HepG2 (cell line): ENCODE measurements around the gene P2RX2. TPM values are rescaled to one million over a fixed set of nuclear protein-coding genes. Genes with fewer than 3 reads are reported as not detected.

Experiments
- ATAC-seq: fragments of 200-7000 bp; cut with Tn5 transposase; 3 replicates; pipeline ENCODE4 v1.9.1; 2020; ENCODE audit warnings: mild to moderate bottlenecking, moderate library complexity
- BruUV-seq: library from RNA; stranded (reverse); fragments of 400-500 nt; replicated peaks from 2 replicates; lab custom pipeline; 2021; lab: Mats Ljungman, UMichigan
- CTCF ChIA-PET: fragments of 300-600 bp; formaldehyde crosslinking; extraction: SDS; loops from one replicate; lab custom pipeline; 2021; ENCODE audit warnings: low total read pairs, inconsistent platforms, low intra/inter-chr PET ratio; lab: Yijun Ruan, JAX
- POLR2A ChIA-PET: fragments of 350-600 bp; sonication (Branson Sonifier 250); formaldehyde crosslinking; loops from one replicate; lab custom pipeline; 2020; ENCODE audit warnings: antibody characterized with exemption, inconsistent platforms; lab: Yijun Ruan, JAX
- DNase-seq: peaks from one replicate; pipeline ENCODE4 v3.0.0-alpha.2; 2015; ENCODE audit warnings: low spot score
- FAIRE-seq: peaks from 3 replicates; lab custom pipeline; 2011; peaks lifted over from hg19 to GRCh38; lab: Jason Lieb, UNC
- H2AFZ ChIP-seq: one replicate; pipeline ENCODE4 v1.6.1; 2011; ENCODE audit warnings: low read length, inconsistent platforms
- H3K27ac ChIP-seq: fragments of 300-600 bp; 3 replicates; pipeline ENCODE4 v1.8.0; 2011; ENCODE audit warnings: mixed run types, mild to moderate bottlenecking, mixed read lengths, low read length, inconsistent platforms; ENCODE audit not compliant: insufficient read depth; ENCODE audit errors: extremely low read length
- H3K27me3 ChIP-seq, 2 experiments: fragments of 200-600 bp in 1 of 2; 2 replicates in 1 of 2; 3 replicates in 1 of 2; pipeline versions ENCODE4 v1.6.0 to v1.8.0; 2011; ENCODE audit warnings: low read length in 2 of 2, mild to moderate bottlenecking in 2 of 2, moderate library complexity in 2 of 2, inconsistent platforms in 1 of 2; ENCODE audit not compliant: insufficient read depth in 2 of 2, control insufficient read depth in 1 of 2
- H3K36me3 ChIP-seq, 2 experiments: fragments of 200-600 bp in 1 of 2; replicated peaks in 1 of 2; 2 replicates in 1 of 2; 3 replicates in 1 of 2; pipeline versions ENCODE4 v1.5.1 to v1.8.0; 2011; ENCODE audit warnings: low read length in 2 of 2, inconsistent platforms in 1 of 2; ENCODE audit not compliant: insufficient read depth in 2 of 2, control insufficient read depth in 1 of 2
- H3K4me1 ChIP-seq: 2 replicates; pipeline ENCODE4 v1.5.1; 2012; ENCODE audit warnings: low read length, inconsistent platforms; ENCODE audit not compliant: insufficient read depth
- H3K4me2 ChIP-seq: 2 replicates; pipeline ENCODE4 v1.6.0; 2011; ENCODE audit warnings: low read depth, low read length, inconsistent platforms
- H3K4me3 ChIP-seq, 3 experiments: fragments of 200-600 bp in 1 of 3; sonication (generic), shearing (Covaris generic) in 1 of 3; replicated peaks in 1 of 3; 2 replicates each; pipeline ENCODE4 v1.5.1; 2011 to 2016; ENCODE audit warnings: low read length in 3 of 3, inconsistent platforms in 2 of 3, low read depth in 2 of 3, mild to moderate bottlenecking in 2 of 3, control low read depth in 1 of 3, mixed read lengths in 1 of 3; ENCODE audit not compliant: insufficient read depth in 1 of 3
- H3K79me2 ChIP-seq: one replicate; pipeline ENCODE4 v1.6.1; 2011; ENCODE audit warnings: low read length, inconsistent platforms; ENCODE audit not compliant: insufficient read depth
- H3K9ac ChIP-seq: 2 replicates; pipeline ENCODE4 v1.6.0; 2011; ENCODE audit warnings: mild to moderate bottlenecking, low read depth, low read length, inconsistent platforms; ENCODE audit not compliant: insufficient read depth
- H3K9me3 ChIP-seq: 2 replicates; pipeline ENCODE4 v1.5.1; 2012; ENCODE audit warnings: mild to moderate bottlenecking, low read length
- H4K20me1 ChIP-seq: 2 replicates; pipeline ENCODE4 v1.6.0; 2011; ENCODE audit warnings: inconsistent platforms, mild to moderate bottlenecking, low read length, moderate library complexity; ENCODE audit not compliant: insufficient read depth
- GTF2F1 ChIP-seq: fragments of 150-350 bp; IDR thresholded peaks from 2 replicates; pipeline ENCODE4 v1.6.1; 2014; ENCODE audit warnings: low read length
- HNRNPL ChIP-seq: fragments of 200-400 bp; formaldehyde crosslinking; IDR thresholded peaks from 2 replicates; pipeline ENCODE4 v1.6.1; 2017; ENCODE audit warnings: mild to moderate bottlenecking, low read depth, low read length
- ZSCAN12 ChIP-seq: sonication (generic); formaldehyde crosslinking; IDR thresholded peaks from 2 replicates; pipeline ENCODE4 v1.9.0; 2021; ENCODE audit warnings: mild to moderate bottlenecking, missing genetic modification reagents
- WGBS: methylation state at CpG from one replicate; pipeline ENCODE4 v1.1.6; 2017; ENCODE audit warnings: low lambda C conversion rate; 5-methylcytosine and 5-hydroxymethylcytosine counted together
- in situ Hi-C: cut with HindIII; loops from 2 replicates; pipeline ENCODE4 v1.10.0; 2017; ENCODE audit warnings: low pct_unique_long_range_greater_than_20kb; ENCODE audit not compliant: extremely low pct_ligation_motif_present
- intact Hi-C: fragments of 100-400 bp; cut with micrococcal nuclease; formaldehyde crosslinking; loops from one replicate; pipeline ENCODE4 v1.10.0; 2022; ENCODE audit not compliant: unreplicated experiment
- polyA plus RNA-seq, 8 experiments: library from polyadenylated mRNA; depleted of rRNA in 3 of 8; stranded (reverse) in 7 of 8; unstranded in 1 of 8; fragments of >200 nt; fragmentation: Illumina TruSeq in 4 of 8; extraction: Trizol in 4 of 8; gene quantifications; 2 replicates each; pipeline versions ENCODE4 v1.2.1 to v1.2.3, GENCODE V29; 2011 to 2016; ENCODE audit warnings: low read depth in 4 of 8, missing spikeins in 1 of 8, mixed read lengths in 1 of 8; ENCODE audit not compliant: insufficient read depth in 1 of 8
- total RNA-seq, 5 experiments: library from RNA; depleted of rRNA; stranded (reverse); fragments of >200 nt; fragmentation: Illumina TruSeq; extraction: Trizol; gene quantifications; 2 replicates each; pipeline ENCODE4 v1.2.3, GENCODE V29; 2016; ENCODE audit warnings: low read depth in 1 of 5
- TF ChIP-seq, protein P1 (sequence below): sonication (generic); formaldehyde crosslinking; IDR thresholded peaks from one replicate; pipeline ENCODE4 v1.5.1; 2020; ENCODE audit warnings: mild to moderate bottlenecking, missing genetic modification reagents; ENCODE audit errors: not compliant biosample characterization
- TF ChIP-seq, protein P2 (sequence below): IDR thresholded peaks from 2 replicates; pipeline ENCODE4 v1.6.1; 2016; ENCODE audit warnings: control low read depth
- TF ChIP-seq, protein P3 (sequence below): sonication (generic); formaldehyde crosslinking; IDR thresholded peaks from 2 replicates; pipeline ENCODE4 v1.4.0; 2020; ENCODE audit warnings: missing genetic modification reagents

The P2RX2 gene
- total and polyA plus RNA-seq, 2 of the 13 experiments (the other 11 are each of a cell fraction or from before 2014, with no cell fraction given), result not detected

DNA sequence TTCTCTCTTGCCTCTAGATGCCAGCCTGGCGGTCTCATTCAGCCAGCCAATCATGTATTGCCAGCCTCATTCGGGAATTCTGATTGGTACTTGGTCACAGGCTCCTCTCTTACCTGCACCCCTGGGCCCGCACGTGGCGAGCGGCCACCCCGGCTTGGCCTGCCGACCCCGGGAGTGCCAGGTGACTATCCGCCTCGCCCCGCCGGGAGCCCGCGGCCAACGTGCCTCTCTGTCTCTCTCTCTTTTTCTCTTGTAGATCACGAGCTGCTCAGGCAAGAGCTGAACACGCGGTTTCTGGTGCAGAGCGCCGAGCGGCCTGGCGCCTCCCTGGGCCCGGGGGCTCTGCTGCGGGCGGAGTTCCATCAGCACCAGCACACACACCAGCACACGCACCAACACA is 47.5 kb upstream of the P2RX2 start:
- Histone ChIP-seq H3K27me3 (no peaks in the 10 kb centered on the region), H3K9me3 (no peaks in the 10 kb centered on the region), H4K20me1 (peaks cover 4% of the 10 kb centered on the region; the same call in 1 of the 2 replicates), H3K4me2 (no peak overlapping the region), H3K27ac (no peak overlapping the region), H3K79me2 (no peaks in the 10 kb centered on the region), H3K4me3 (no peak overlapping the region), H3K4me1 (no peaks in the 10 kb centered on the region), H3K36me3 (peaks cover 4 to 9% of the 10 kb centered on the region in 2 experiments; a peak in 3 of 5 replicates), H3K9ac (no peak overlapping the region), H2AFZ (no peak overlapping the region)
- ATAC-seq, result no peak
- ChIA-PET CTCF (no interaction called here), POLR2A (no interaction called here)
- BruUV-seq, result no TSS peak
- intact Hi-C loops, result no loop called here
- no peak for FAIRE-seq
- DNase-seq, result no peak
- in situ Hi-C loops, result no loop called here
- 99% methylated on average over 27 of the region's 27 CpGs for WGBS
- TF ChIP-seq, protein P1, sequence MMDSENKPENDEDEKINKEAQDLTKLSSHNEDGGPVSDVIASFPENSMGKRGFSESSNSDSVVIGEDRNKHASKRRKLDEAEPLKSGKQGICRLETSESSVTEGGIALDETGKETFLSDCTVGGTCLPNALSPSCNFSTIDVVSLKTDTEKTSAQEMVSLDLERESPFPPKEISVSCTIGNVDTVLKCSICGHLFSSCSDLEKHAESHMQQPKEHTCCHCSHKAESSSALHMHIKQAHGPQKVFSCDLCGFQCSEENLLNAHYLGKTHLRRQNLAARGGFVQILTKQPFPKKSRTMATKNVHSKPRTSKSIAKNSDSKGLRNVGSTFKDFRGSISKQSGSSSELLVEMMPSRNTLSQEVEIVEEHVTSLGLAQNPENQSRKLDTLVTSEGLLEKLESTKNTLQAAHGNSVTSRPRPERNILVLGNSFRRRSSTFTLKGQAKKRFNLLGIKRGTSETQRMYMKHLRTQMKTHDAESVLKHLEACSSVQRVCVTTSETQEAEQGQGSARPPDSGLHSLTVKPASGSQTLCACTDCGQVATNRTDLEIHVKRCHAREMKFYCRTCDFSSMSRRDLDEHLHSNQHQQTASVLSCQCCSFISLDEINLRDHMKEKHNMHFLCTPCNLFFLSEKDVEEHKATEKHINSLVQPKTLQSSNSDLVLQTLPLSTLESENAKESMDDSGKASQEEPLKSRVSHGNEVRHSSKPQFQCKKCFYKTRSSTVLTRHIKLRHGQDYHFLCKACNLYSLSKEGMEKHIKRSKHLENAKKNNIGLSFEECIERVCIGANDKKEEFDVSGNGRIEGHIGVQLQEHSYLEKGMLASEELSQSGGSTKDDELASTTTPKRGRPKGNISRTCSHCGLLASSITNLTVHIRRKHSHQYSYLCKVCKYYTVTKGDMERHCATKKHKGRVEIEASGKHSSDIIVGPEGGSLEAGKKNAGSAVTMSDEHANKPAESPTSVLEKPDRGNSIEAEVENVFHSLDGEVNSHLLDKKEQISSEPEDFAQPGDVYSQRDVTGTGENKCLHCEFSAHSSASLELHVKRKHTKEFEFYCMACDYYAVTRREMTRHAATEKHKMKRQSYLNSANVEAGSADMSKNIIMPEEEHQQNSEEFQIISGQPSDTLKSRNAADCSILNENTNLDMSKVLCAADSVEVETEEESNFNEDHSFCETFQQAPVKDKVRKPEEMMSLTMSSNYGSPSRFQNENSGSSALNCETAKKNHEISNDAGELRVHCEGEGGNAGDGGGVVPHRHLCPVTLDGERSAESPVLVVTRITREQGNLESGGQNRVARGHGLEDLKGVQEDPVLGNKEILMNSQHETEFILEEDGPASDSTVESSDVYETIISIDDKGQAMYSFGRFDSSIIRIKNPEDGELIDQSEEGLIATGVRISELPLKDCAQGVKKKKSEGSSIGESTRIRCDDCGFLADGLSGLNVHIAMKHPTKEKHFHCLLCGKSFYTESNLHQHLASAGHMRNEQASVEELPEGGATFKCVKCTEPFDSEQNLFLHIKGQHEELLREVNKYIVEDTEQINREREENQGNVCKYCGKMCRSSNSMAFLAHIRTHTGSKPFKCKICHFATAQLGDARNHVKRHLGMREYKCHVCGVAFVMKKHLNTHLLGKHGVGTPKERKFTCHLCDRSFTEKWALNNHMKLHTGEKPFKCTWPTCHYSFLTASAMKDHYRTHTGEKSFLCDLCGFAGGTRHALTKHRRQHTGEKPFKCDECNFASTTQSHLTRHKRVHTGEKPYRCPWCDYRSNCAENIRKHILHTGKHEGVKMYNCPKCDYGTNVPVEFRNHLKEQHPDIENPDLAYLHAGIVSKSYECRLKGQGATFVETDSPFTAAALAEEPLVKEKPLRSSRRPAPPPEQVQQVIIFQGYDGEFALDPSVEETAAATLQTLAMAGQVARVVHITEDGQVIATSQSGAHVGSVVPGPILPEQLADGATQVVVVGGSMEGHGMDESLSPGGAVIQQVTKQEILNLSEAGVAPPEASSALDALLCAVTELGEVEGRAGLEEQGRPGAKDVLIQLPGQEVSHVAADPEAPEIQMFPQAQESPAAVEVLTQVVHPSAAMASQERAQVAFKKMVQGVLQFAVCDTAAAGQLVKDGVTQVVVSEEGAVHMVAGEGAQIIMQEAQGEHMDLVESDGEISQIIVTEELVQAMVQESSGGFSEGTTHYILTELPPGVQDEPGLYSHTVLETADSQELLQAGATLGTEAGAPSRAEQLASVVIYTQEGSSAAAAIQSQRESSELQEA (CRISPR knock-in tag), result no peak
- TF ChIP-seq GTF2F1 (no peak), ZSCAN12 (CRISPR knock-in tag) (no peak), HNRNPL (no peak)
- TF ChIP-seq, protein P2, sequence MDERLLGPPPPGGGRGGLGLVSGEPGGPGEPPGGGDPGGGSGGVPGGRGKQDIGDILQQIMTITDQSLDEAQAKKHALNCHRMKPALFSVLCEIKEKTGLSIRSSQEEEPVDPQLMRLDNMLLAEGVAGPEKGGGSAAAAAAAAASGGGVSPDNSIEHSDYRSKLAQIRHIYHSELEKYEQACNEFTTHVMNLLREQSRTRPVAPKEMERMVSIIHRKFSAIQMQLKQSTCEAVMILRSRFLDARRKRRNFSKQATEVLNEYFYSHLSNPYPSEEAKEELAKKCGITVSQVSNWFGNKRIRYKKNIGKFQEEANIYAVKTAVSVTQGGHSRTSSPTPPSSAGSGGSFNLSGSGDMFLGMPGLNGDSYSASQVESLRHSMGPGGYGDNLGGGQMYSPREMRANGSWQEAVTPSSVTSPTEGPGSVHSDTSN, result no peak
- TF ChIP-seq, protein P3, sequence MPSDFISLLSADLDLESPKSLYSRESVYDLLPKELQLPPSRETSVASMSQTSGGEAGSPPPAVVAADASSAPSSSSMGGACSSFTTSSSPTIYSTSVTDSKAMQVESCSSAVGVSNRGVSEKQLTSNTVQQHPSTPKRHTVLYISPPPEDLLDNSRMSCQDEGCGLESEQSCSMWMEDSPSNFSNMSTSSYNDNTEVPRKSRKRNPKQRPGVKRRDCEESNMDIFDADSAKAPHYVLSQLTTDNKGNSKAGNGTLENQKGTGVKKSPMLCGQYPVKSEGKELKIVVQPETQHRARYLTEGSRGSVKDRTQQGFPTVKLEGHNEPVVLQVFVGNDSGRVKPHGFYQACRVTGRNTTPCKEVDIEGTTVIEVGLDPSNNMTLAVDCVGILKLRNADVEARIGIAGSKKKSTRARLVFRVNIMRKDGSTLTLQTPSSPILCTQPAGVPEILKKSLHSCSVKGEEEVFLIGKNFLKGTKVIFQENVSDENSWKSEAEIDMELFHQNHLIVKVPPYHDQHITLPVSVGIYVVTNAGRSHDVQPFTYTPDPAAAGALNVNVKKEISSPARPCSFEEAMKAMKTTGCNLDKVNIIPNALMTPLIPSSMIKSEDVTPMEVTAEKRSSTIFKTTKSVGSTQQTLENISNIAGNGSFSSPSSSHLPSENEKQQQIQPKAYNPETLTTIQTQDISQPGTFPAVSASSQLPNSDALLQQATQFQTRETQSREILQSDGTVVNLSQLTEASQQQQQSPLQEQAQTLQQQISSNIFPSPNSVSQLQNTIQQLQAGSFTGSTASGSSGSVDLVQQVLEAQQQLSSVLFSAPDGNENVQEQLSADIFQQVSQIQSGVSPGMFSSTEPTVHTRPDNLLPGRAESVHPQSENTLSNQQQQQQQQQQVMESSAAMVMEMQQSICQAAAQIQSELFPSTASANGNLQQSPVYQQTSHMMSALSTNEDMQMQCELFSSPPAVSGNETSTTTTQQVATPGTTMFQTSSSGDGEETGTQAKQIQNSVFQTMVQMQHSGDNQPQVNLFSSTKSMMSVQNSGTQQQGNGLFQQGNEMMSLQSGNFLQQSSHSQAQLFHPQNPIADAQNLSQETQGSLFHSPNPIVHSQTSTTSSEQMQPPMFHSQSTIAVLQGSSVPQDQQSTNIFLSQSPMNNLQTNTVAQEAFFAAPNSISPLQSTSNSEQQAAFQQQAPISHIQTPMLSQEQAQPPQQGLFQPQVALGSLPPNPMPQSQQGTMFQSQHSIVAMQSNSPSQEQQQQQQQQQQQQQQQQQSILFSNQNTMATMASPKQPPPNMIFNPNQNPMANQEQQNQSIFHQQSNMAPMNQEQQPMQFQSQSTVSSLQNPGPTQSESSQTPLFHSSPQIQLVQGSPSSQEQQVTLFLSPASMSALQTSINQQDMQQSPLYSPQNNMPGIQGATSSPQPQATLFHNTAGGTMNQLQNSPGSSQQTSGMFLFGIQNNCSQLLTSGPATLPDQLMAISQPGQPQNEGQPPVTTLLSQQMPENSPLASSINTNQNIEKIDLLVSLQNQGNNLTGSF (CRISPR knock-in tag), result no peak
